HepG2 (cell line): Measurements from ENCODE around the gene TTC9. TPM values are rescaled to one million over a fixed set of nuclear protein-coding genes. Genes with fewer than 3 reads are reported as not detected.

Source experiments
- ATAC-seq: fragments of 200-7000 bp; cut with Tn5 transposase; 3 replicates; pipeline ENCODE4 v1.9.1; 2020; ENCODE audit warnings: mild to moderate bottlenecking, moderate library complexity
- BruUV-seq: library from RNA; stranded (reverse); fragments of 400-500 nt; replicated peaks from 2 replicates; lab custom pipeline; 2021; lab: Mats Ljungman, UMichigan
- CTCF ChIA-PET: fragments of 300-600 bp; formaldehyde crosslinking; extraction: SDS; loops from one replicate; lab custom pipeline; 2021; ENCODE audit warnings: low total read pairs, inconsistent platforms, low intra/inter-chr PET ratio; lab: Yijun Ruan, JAX
- POLR2A ChIA-PET: fragments of 350-600 bp; sonication (Branson Sonifier 250); formaldehyde crosslinking; loops from one replicate; lab custom pipeline; 2020; ENCODE audit warnings: antibody characterized with exemption, inconsistent platforms; lab: Yijun Ruan, JAX
- DNase-seq: peaks from one replicate; pipeline ENCODE4 v3.0.0-alpha.2; 2015; ENCODE audit warnings: low spot score
- FAIRE-seq: peaks from 3 replicates; lab custom pipeline; 2011; peaks lifted over from hg19 to GRCh38; lab: Jason Lieb, UNC
- H2AFZ ChIP-seq: one replicate; pipeline ENCODE4 v1.6.1; 2011; ENCODE audit warnings: low read length, inconsistent platforms
- H3K27ac ChIP-seq: fragments of 300-600 bp; 3 replicates; pipeline ENCODE4 v1.8.0; 2011; ENCODE audit warnings: mixed run types, mild to moderate bottlenecking, mixed read lengths, low read length, inconsistent platforms; ENCODE audit not compliant: insufficient read depth; ENCODE audit errors: extremely low read length
- H3K27me3 ChIP-seq, 2 experiments: fragments of 200-600 bp in 1 of 2; 2 replicates in 1 of 2; 3 replicates in 1 of 2; pipeline versions ENCODE4 v1.6.0 to v1.8.0; 2011; ENCODE audit warnings: low read length in 2 of 2, mild to moderate bottlenecking in 2 of 2, moderate library complexity in 2 of 2, inconsistent platforms in 1 of 2; ENCODE audit not compliant: insufficient read depth in 2 of 2, control insufficient read depth in 1 of 2
- H3K36me3 ChIP-seq, 2 experiments: fragments of 200-600 bp in 1 of 2; replicated peaks in 1 of 2; 2 replicates in 1 of 2; 3 replicates in 1 of 2; pipeline versions ENCODE4 v1.5.1 to v1.8.0; 2011; ENCODE audit warnings: low read length in 2 of 2, inconsistent platforms in 1 of 2; ENCODE audit not compliant: insufficient read depth in 2 of 2, control insufficient read depth in 1 of 2
- H3K4me1 ChIP-seq: 2 replicates; pipeline ENCODE4 v1.5.1; 2012; ENCODE audit warnings: low read length, inconsistent platforms; ENCODE audit not compliant: insufficient read depth
- H3K4me2 ChIP-seq: 2 replicates; pipeline ENCODE4 v1.6.0; 2011; ENCODE audit warnings: low read depth, low read length, inconsistent platforms
- H3K4me3 ChIP-seq, 3 experiments: fragments of 200-600 bp in 1 of 3; sonication (generic), shearing (Covaris generic) in 1 of 3; replicated peaks in 1 of 3; 2 replicates each; pipeline ENCODE4 v1.5.1; 2011 to 2016; ENCODE audit warnings: low read length in 3 of 3, inconsistent platforms in 2 of 3, low read depth in 2 of 3, mild to moderate bottlenecking in 2 of 3, control low read depth in 1 of 3, mixed read lengths in 1 of 3; ENCODE audit not compliant: insufficient read depth in 1 of 3
- H3K79me2 ChIP-seq: one replicate; pipeline ENCODE4 v1.6.1; 2011; ENCODE audit warnings: low read length, inconsistent platforms; ENCODE audit not compliant: insufficient read depth
- H3K9ac ChIP-seq: 2 replicates; pipeline ENCODE4 v1.6.0; 2011; ENCODE audit warnings: mild to moderate bottlenecking, low read depth, low read length, inconsistent platforms; ENCODE audit not compliant: insufficient read depth
- H3K9me3 ChIP-seq: 2 replicates; pipeline ENCODE4 v1.5.1; 2012; ENCODE audit warnings: mild to moderate bottlenecking, low read length
- H4K20me1 ChIP-seq: 2 replicates; pipeline ENCODE4 v1.6.0; 2011; ENCODE audit warnings: inconsistent platforms, mild to moderate bottlenecking, low read length, moderate library complexity; ENCODE audit not compliant: insufficient read depth
- HMGXB4 ChIP-seq, 2 experiments: sonication (generic) in 1 of 2; formaldehyde crosslinking in 1 of 2; IDR thresholded peaks; 2 replicates each; pipeline versions ENCODE4 v1.4.0 to v1.6.1; 2018 to 2020; ENCODE audit warnings: missing genetic modification reagents in 2 of 2, borderline replicate concordance in 1 of 2, low read depth in 1 of 2, mild to moderate bottlenecking in 1 of 2, missing biosample characterization in 1 of 2
- ISX ChIP-seq: sonication (generic); formaldehyde crosslinking; conservative IDR thresholded peaks from 2 replicates; pipeline ENCODE4 v1.5.0; 2020; ENCODE audit warnings: missing genetic modification reagents
- KAT7 ChIP-seq: IDR thresholded peaks from 2 replicates; pipeline ENCODE4 v1.6.1; 2018; ENCODE audit warnings: borderline replicate concordance, missing compliant biosample characterization
- NR0B2 ChIP-seq: sonication (generic); formaldehyde crosslinking; IDR thresholded peaks from 2 replicates; pipeline ENCODE4 v1.4.0; 2020; ENCODE audit warnings: mild to moderate bottlenecking, missing genetic modification reagents
- PLRG1 ChIP-seq: fragments of 450-650 bp; conservative IDR thresholded peaks from 2 replicates; pipeline ENCODE4 v1.6.1; 2016
- ZMYM2 ChIP-seq: sonication (generic); formaldehyde crosslinking; IDR thresholded peaks from 2 replicates; pipeline ENCODE4 v1.8.0; 2022; ENCODE audit warnings: mild to moderate bottlenecking, missing genetic modification reagents
- ZNF142 ChIP-seq: sonication (generic); formaldehyde crosslinking; IDR thresholded peaks from 2 replicates; pipeline ENCODE4 v1.4.0; 2020; ENCODE audit warnings: missing genetic modification reagents
- ZNF280B ChIP-seq: sonication (generic); formaldehyde crosslinking; IDR thresholded peaks from 2 replicates; pipeline ENCODE4 v1.5.0; 2020; ENCODE audit warnings: missing genetic modification reagents, mild to moderate bottlenecking, borderline replicate concordance
- ZNF543 ChIP-seq: sonication (generic); formaldehyde crosslinking; IDR thresholded peaks from 2 replicates; pipeline ENCODE4 v1.4.0; 2020; ENCODE audit warnings: mild to moderate bottlenecking, missing genetic modification reagents
- ZUFSP ChIP-seq: sonication (generic); formaldehyde crosslinking; IDR thresholded peaks from 2 replicates; pipeline ENCODE4 v1.9.0; 2021; ENCODE audit warnings: missing genetic modification reagents, mild to moderate bottlenecking, borderline replicate concordance
- WGBS: methylation state at CpG from one replicate; pipeline ENCODE4 v1.1.6; 2017; ENCODE audit warnings: low lambda C conversion rate; 5-methylcytosine and 5-hydroxymethylcytosine counted together
- in situ Hi-C: cut with HindIII; loops from 2 replicates; pipeline ENCODE4 v1.10.0; 2017; ENCODE audit warnings: low pct_unique_long_range_greater_than_20kb; ENCODE audit not compliant: extremely low pct_ligation_motif_present
- intact Hi-C: fragments of 100-400 bp; cut with micrococcal nuclease; formaldehyde crosslinking; loops from one replicate; pipeline ENCODE4 v1.10.0; 2022; ENCODE audit not compliant: unreplicated experiment
- polyA plus RNA-seq, 8 experiments: library from polyadenylated mRNA; depleted of rRNA in 3 of 8; stranded (reverse) in 7 of 8; unstranded in 1 of 8; fragments of >200 nt; fragmentation: Illumina TruSeq in 4 of 8; extraction: Trizol in 4 of 8; gene quantifications; 2 replicates each; pipeline versions ENCODE4 v1.2.1 to v1.2.3, GENCODE V29; 2011 to 2016; ENCODE audit warnings: low read depth in 4 of 8, missing spikeins in 1 of 8, mixed read lengths in 1 of 8; ENCODE audit not compliant: insufficient read depth in 1 of 8
- total RNA-seq, 5 experiments: library from RNA; depleted of rRNA; stranded (reverse); fragments of >200 nt; fragmentation: Illumina TruSeq; extraction: Trizol; gene quantifications; 2 replicates each; pipeline ENCODE4 v1.2.3, GENCODE V29; 2016; ENCODE audit warnings: low read depth in 1 of 5

The TTC9 gene
- total and polyA plus RNA-seq, 2 of the 13 experiments (the other 11 are each of a cell fraction or from before 2014, with no cell fraction given) = 0.13 to 0.30 TPM

- Histone ChIP-seq H3K4me1 (peaks cover 23% of the 10 kb centered on the region), H2AFZ (no peak overlapping the region), H3K9ac (no peak overlapping the region), H3K27ac (no peak overlapping the region), H3K4me3 (no peak overlapping the region), H3K27me3 (no peaks in the 10 kb centered on the region; a peak in 1 of 5 replicates), H3K9me3 (no peaks in the 10 kb centered on the region), H3K36me3 (no peaks in the 10 kb centered on the region), H4K20me1 (no peaks in the 10 kb centered on the region), H3K79me2 (no peaks in the 10 kb centered on the region), H3K4me2 (no peak overlapping the region)
- DNase-seq = no peak
- ChIA-PET POLR2A (no interaction called here), CTCF (no interaction called here)
- WGBS = 64% methylated on average over 2 of the region's 5 CpGs
- in situ Hi-C loops (no loop called here), intact Hi-C loops (no loop called here)
- no peak for ATAC-seq
- FAIRE-seq = no peak
- no TSS peak for BruUV-seq
- no peak for TF ChIP-seq NR0B2
- TF ChIP-seq HMGXB4 (CRISPR knock-in tag; IDR thresholded peaks at IDR 0.05; ENCODE audit: borderline replicate concordance in 1 of 2, low read depth in 1 of 2) = no peak
- no peak for TF ChIP-seq ZUFSP (CRISPR knock-in tag)
- no peak for TF ChIP-seq ISX (CRISPR knock-in tag)
- TF ChIP-seq PLRG1 = no peak
- TF ChIP-seq KAT7 = no peak
- no peak for TF ChIP-seq ZNF142
- no peak for TF ChIP-seq ZNF280B (CRISPR knock-in tag)
- TF ChIP-seq ZNF543 (CRISPR knock-in tag) = no peak
- TF ChIP-seq ZMYM2 (CRISPR knock-in tag) = no peak
Observed at GRCh38 chr14:70699646-70700045, 57.9 kb downstream of the TTC9 start.
